Retinal pigment epithelial cell (primary cell): ENCODE measurements around the gene PDE5A.

Experiments used
- DNase-seq: peaks from one replicate; pipeline ENCODE4 v3.0.0-alpha.2; 2010; ENCODE audit warnings: low read depth
- H3K4me3 ChIP-seq: 2 replicates; pipeline ENCODE4 v1.5.1; 2011; ENCODE audit warnings: mild to moderate bottlenecking, low read length, control low read depth, moderate library complexity
- TF ChIP-seq, protein P1 (sequence below): conservative IDR thresholded peaks from 2 replicates; pipeline ENCODE4 v1.5.1; 2011; ENCODE audit warnings: low read depth, low read length, control low read depth, inconsistent platforms

Gene PDE5A

DNA sequence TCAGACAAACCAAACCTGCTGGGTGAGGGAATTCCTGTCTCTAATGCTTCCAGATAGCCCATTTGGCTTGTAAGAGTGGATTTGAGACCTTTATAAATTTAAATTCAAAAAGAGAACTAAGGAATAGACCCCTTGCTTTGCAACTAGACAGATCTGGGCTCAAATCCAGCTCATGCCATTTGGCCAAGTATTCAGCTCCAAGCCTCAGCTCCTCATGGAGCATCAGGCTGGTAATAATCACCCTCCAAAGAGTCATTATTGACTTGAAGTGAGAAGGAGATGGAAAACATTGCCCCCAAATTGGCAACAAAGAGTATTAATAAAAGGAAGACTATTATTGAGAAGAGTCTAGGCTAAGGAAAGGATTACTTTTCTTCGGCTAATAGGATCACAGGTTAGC is 134.7 kb downstream of the PDE5A start:
- TF ChIP-seq, protein P1, sequence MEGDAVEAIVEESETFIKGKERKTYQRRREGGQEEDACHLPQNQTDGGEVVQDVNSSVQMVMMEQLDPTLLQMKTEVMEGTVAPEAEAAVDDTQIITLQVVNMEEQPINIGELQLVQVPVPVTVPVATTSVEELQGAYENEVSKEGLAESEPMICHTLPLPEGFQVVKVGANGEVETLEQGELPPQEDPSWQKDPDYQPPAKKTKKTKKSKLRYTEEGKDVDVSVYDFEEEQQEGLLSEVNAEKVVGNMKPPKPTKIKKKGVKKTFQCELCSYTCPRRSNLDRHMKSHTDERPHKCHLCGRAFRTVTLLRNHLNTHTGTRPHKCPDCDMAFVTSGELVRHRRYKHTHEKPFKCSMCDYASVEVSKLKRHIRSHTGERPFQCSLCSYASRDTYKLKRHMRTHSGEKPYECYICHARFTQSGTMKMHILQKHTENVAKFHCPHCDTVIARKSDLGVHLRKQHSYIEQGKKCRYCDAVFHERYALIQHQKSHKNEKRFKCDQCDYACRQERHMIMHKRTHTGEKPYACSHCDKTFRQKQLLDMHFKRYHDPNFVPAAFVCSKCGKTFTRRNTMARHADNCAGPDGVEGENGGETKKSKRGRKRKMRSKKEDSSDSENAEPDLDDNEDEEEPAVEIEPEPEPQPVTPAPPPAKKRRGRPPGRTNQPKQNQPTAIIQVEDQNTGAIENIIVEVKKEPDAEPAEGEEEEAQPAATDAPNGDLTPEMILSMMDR, result no peak
- no peak for DNase-seq
- no peak overlapping the region for H3K4me3 ChIP-seq

DNA sequence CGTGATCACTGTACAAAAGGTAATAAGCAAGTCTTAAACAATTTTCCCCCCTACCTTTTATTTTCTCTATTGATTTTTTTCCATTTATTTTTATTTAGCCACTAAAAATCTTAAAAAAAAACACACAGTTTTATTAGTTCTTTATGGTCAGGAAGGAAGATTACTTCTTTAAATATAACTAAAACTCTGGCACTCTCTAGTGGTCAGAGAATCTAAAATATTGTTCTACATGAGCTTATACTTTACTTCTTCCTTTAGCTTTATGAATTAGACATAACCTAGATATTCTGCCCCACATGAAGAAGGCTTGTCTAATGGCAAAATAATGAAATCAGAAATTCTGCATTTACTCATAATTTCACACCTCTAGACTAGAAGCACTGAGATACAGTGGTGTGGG is 135.2 kb downstream of the PDE5A start:
- no peak overlapping the region for H3K4me3 ChIP-seq
- TF ChIP-seq, protein P1, result no peak
- no peak for DNase-seq

DNA sequence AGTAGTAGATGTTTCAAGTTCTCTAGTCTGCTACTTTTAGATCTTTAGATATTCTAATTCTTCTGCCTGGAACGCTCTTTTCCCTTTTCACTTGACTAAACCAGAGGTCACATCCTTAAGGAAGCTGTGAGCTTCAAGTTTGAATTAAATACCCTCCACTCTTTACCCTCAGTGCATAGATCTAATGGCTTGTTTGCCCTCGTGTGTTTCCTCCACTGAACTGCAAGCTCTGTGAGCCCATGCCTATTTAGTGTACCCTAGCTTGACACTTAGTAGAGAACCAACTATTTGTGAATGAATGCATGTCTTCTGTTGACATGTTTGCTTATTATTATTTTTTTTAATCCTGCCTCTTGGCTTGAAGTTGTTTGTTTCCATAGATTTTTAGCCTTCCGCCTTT is 138.3 kb downstream of the PDE5A start:
- H3K4me3 ChIP-seq, result no peak overlapping the region
- TF ChIP-seq, protein P1, result peak; percentile 28
- no peak for DNase-seq

DNA sequence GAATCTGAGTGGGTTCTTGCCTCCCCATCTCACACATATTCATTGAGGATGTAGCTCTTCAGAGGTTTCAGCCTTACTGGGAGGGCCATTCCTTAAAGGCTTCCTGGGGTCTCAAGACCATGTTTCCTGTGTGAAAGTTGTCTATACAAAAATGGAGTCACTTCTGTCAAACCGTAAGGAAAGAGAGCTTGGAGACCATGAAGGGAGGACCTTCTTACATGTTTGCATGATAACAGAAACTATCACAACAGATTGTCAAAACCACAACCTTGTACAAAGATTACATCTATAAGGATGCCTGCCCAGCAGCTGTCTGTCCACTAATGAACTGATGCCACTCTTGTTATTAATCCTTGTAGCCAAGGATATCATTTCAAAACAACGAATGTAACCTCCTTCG is 139.3 kb downstream of the PDE5A start:
- TF ChIP-seq, protein P1, result no peak
- no peak overlapping the region for H3K4me3 ChIP-seq
- DNase-seq, result no peak

DNA sequence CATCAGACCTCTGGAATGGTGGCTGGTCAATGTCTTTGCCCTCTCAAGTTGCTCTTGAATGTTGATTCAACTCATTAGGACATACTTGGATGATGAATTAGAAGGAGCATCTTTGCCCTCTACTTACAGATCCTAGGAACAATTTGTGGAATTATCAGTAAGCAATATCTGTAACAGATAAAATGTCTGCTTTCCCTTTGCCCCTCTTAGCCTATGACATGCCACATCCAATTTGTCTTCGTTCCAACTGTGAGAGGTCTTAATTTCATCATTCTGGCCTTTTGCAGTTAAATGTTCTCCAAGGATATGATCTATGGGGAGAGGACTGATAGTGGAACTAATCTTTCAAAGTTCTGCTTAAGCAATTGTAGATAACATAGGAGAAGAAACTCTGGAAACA is 148.3 kb downstream of the PDE5A start:
- no peak overlapping the region for H3K4me3 ChIP-seq
- DNase-seq, result no peak
- TF ChIP-seq, protein P1, result no peak

DNA sequence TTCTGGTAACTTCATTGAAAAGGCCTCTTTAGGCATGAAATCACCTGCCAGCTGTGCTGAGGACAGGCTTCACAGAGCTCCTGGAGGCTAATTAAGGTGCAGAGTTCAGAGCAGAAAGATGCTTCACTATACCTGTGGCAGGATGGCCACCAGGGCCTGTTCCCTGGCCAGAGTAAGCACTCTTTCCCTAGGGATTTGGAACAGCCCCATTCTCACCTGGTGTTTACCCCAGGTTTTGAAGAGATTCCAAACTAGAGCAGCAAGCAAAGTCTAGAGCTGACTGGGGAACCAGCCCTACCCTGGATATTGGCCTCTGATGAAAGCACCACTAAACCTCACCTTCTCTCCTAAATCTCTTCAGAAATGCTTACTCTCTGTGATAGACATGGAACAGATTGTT is 148.8 kb downstream of the PDE5A start:
- DNase-seq, result no peak
- H3K4me3 ChIP-seq, result no peak overlapping the region
- TF ChIP-seq, protein P1, result no peak

DNA sequence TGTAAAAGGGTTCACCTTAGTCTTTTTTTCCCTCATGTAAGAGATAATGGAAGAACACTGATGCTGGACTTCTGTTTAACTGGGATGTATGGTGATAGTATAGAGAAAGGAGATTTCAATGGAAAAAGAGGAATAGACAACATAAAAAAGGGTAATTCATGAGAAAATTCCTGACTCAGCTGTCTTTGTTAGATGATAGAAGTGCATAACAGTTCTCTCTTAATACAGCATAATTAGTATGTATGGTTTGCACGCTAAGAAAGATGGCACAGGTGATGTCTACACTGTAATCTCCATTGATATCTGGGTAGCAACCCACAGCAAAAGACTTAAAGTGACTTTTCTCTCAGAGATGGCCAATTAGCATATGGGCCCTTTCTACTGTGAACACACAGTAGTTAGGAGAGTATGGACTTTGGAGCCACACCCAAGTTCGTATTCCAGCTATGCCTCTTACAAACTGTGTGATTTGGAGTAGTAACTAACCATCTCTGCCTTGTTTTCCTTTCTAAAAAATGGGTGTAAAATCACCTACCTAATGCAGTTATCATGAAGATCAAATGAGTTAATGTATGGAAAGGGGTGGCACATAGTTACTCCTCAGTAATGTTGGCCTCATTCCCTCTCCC is 149.3 kb downstream of the PDE5A start:
- TF ChIP-seq, protein P1, result no peak
- DNase-seq, result no peak
- no peak overlapping the region for H3K4me3 ChIP-seq
